Measurements from ENCODE around the gene TOLLIP. TPM values are rescaled to one million over a fixed set of nuclear protein-coding genes. Genes with fewer than 3 reads are reported as not detected.

Gene TOLLIP
- total RNA-seq, 1 experiment from 2014 or later: 32.3 TPM

GRCh38 chr11:1226226-1226985 is 83.0 kb downstream of the TOLLIP start (continued):
- no peak for TF ChIP-seq PRDM15 (CRISPR knock-in tag; IDR thresholded peaks at IDR 0.05)
- TF ChIP-seq HMGA2 (CRISPR knock-in tag; IDR thresholded peaks at IDR 0.05): no peak
- TF ChIP-seq ELF4 (CRISPR knock-in tag; IDR thresholded peaks at IDR 0.05; ENCODE audit: low read depth): no peak
- TF ChIP-seq HMGXB4 (CRISPR knock-in tag; IDR thresholded peaks at IDR 0.05): no peak
- TF ChIP-seq NR1H2 (CRISPR knock-in tag; IDR thresholded peaks at IDR 0.05): no peak
- TF ChIP-seq IRF1 (CRISPR knock-in tag; IDR thresholded peaks at IDR 0.05): no peak
- TF ChIP-seq GABPB1 (CRISPR knock-in tag; IDR thresholded peaks at IDR 0.05): no peak
- no peak for TF ChIP-seq ZNF671 (CRISPR knock-in tag; IDR thresholded peaks at IDR 0.05)
- TF ChIP-seq NFE2L1 (CRISPR knock-in tag; IDR thresholded peaks at IDR 0.05): no peak
- TF ChIP-seq GTF2I (CRISPR knock-in tag; conservative IDR thresholded peaks at IDR 0.05): no peak
- TF ChIP-seq MLX (CRISPR knock-in tag; IDR thresholded peaks at IDR 0.05): no peak
- TF ChIP-seq AR (CRISPR knock-in tag; IDR thresholded peaks at IDR 0.05): no peak
- TF ChIP-seq E2F4 (CRISPR knock-in tag; IDR thresholded peaks at IDR 0.05; ENCODE audit: borderline replicate concordance, low read depth): no peak

Measured in WTC11 (cell line).